RWPE2 (cell line): ENCODE measurements around the gene PRKACB.
A peak's percentile ranks its signal among the peaks of the same experiment; 100 is the strongest.

Source experiments
- ATAC-seq: fragments of 200-7000 bp; cut with Tn5 transposase; 3 replicates; pipeline ENCODE4 v1.9.1; 2021; ENCODE audit warnings: low read depth
- DNase-seq: peaks from one replicate; pipeline ENCODE4 v3.0.0-alpha.2; 2020; ENCODE audit warnings: low spot score
- H3K27ac ChIP-seq: fragments of 450-650 bp; 2 replicates; pipeline ENCODE4 v1.5.1; 2017; ENCODE audit warnings: mild to moderate bottlenecking; ENCODE audit not compliant: poor library complexity, severe bottlenecking
- H3K27me3 ChIP-seq: fragments of 250-450 bp; sonication (Bioruptor Pico); 2 replicates; pipeline ENCODE4 v1.5.1; 2021; ENCODE audit warnings: mild to moderate bottlenecking, moderate library complexity; ENCODE audit not compliant: insufficient read depth, poor library complexity, severe bottlenecking
- H3K36me3 ChIP-seq: fragments of 250-450 bp; sonication (Bioruptor Pico); 2 replicates; pipeline ENCODE4 v1.5.1; 2020; ENCODE audit warnings: low read depth, mild to moderate bottlenecking, moderate library complexity
- H3K4me1 ChIP-seq: fragments of 250-450 bp; sonication (Bioruptor Pico); 2 replicates; pipeline ENCODE4 v1.5.1; 2021; ENCODE audit warnings: mild to moderate bottlenecking, moderate library complexity; ENCODE audit not compliant: insufficient read depth, poor library complexity, severe bottlenecking
- H3K4me3 ChIP-seq: fragments of 250-450 bp; sonication (Bioruptor Pico); 2 replicates; pipeline ENCODE4 v1.5.1; 2021; ENCODE audit warnings: mild to moderate bottlenecking, moderate library complexity; ENCODE audit not compliant: severe bottlenecking
- H3K9me3 ChIP-seq: fragments of 250-450 bp; sonication (Bioruptor Pico); 2 replicates; pipeline ENCODE4 v1.5.1; 2021; ENCODE audit warnings: mild to moderate bottlenecking, moderate library complexity; ENCODE audit not compliant: severe bottlenecking
- CTCF ChIP-seq: fragments of 450-650 bp; IDR thresholded peaks from one replicate; pipeline ENCODE4 v1.5.1; 2017; ENCODE audit warnings: mild to moderate bottlenecking, moderate library complexity; ENCODE audit not compliant: poor library complexity, severe bottlenecking

Gene PRKACB

GRCh38 chr1:84253036-84253435 lies 109.0 kb downstream of the PRKACB start:
- Histone ChIP-seq H3K9me3 (no peaks in the 10 kb centered on the region), H3K27ac (peak overlapping the region; percentile 65), H3K4me3 (no peak overlapping the region), H3K4me1 (peaks cover 17% of the 10 kb centered on the region), H3K36me3 (no peaks in the 10 kb centered on the region), H3K27me3 (no peaks in the 10 kb centered on the region)
- ATAC-seq (no peak), DNase-seq (no peak)
- TF ChIP-seq CTCF, result no peak

GRCh38 chr1:84253891-84254290 lies 109.8 kb downstream of the PRKACB start:
- ATAC-seq, result peak; percentile 99
- Histone ChIP-seq H3K9me3 (no peaks in the 10 kb centered on the region), H3K4me1 (peaks cover 12% of the 10 kb centered on the region), H3K36me3 (no peaks in the 10 kb centered on the region), H3K4me3 (no peak overlapping the region), H3K27ac (peak overlapping the region; percentile 65), H3K27me3 (no peaks in the 10 kb centered on the region)
- no peak for TF ChIP-seq CTCF
- DNase-seq, result peak; percentile 71

- H3K4me3 ChIP-seq, result no peak overlapping the region
- H3K27ac ChIP-seq, result peak overlapping the region; percentile 65
- no peaks in the 10 kb centered on the region for H3K9me3 ChIP-seq
- DNase-seq, result no peak
- no peak for TF ChIP-seq CTCF
- no peaks in the 10 kb centered on the region for H3K36me3 ChIP-seq
- no peaks in the 10 kb centered on the region for H3K27me3 ChIP-seq
- ATAC-seq, result no peak
- peaks cover 12% of the 10 kb centered on the region for H3K4me1 ChIP-seq
Observed at GRCh38 chr1:84254703-84255238, 110.7 kb downstream of the PRKACB start.

- no peak for TF ChIP-seq CTCF
Observed at GRCh38 chr1:84255582-84255981, 111.5 kb downstream of the PRKACB start.

GRCh38 chr1:84257617-84258016 lies 113.5 kb downstream of the PRKACB start:
- TF ChIP-seq CTCF, result no peak
- ATAC-seq, result no peak

More at GRCh38 chr1:84255582-84255981, 111.5 kb downstream of the PRKACB start:
- ATAC-seq (no peak), DNase-seq (no peak)
- H3K9me3 ChIP-seq, result no peaks in the 10 kb centered on the region
- no peak overlapping the region for H3K27ac ChIP-seq
- H3K36me3 ChIP-seq, result no peaks in the 10 kb centered on the region
- no peak overlapping the region for H3K4me3 ChIP-seq
- H3K4me1 ChIP-seq, result peaks cover 12% of the 10 kb centered on the region
- no peaks in the 10 kb centered on the region for H3K27me3 ChIP-seq

More at GRCh38 chr1:84257617-84258016, 113.5 kb downstream of the PRKACB start:
- H3K9me3 ChIP-seq, result no peaks in the 10 kb centered on the region
- no peak overlapping the region for H3K4me3 ChIP-seq
- peaks cover 12% of the 10 kb centered on the region for H3K4me1 ChIP-seq
- H3K36me3 ChIP-seq, result no peaks in the 10 kb centered on the region
- no peak for DNase-seq
- H3K27me3 ChIP-seq, result no peaks in the 10 kb centered on the region
- H3K27ac ChIP-seq, result no peak overlapping the region
